ENCODE data around the gene PUSL1. TPM values are rescaled to one million over a fixed set of nuclear protein-coding genes. Genes with fewer than 3 reads are reported as not detected.

The PUSL1 gene
- total and polyA plus RNA-seq, 2 of the 4 experiments (the other 2 are of a cell fraction), result 10.9 to 33.0 TPM

DNA sequence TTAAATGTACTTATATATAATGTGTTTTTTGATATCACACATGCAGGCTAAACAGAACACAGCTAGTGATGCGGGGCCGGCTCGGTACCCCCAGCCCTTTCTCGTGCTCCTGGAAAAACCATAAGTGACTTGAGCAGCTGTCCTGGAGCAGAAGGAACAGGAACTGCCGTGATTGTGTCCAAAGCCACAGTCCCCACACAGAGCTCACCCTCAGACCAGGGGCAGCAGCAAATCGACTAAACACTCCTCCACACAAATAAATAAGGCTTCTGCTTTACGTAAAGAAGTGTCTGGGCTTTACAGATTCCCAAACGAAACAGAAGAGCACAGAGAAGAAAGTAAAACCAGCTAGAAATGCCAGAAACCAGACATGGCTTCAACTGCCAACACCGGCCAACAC, 44.4 kb upstream of the PUSL1 start:
- Histone ChIP-seq H3K79me1 (ENCODE audit: low read depth in 1 of 2, low read length in 2 of 2) (peaks cover 26 to 63% of the 10 kb centered on the region in 2 experiments), H3K18ac (ENCODE audit: low read depth, low read length) (peak overlapping the region; percentile 83), H3K4me3 (ENCODE audit: insufficient read depth, low read depth, low read length) (no peak overlapping the region), H3K36me3 (ENCODE audit: control insufficient read depth, insufficient read depth, low read length) (peaks cover 58% of the 10 kb centered on the region), H2AK5ac (ENCODE audit: low read depth, low read length) (peak overlapping the region; percentile 97), H3K27ac (ENCODE audit: insufficient read depth, low read length) (peak overlapping the region; percentile 98), H3K9me1 (ENCODE audit: insufficient read depth, low read length) (peaks cover 26% of the 10 kb centered on the region), H4K91ac (ENCODE audit: insufficient read depth, low read depth, low read length) (peak overlapping the region; percentile 85), H4K8ac (ENCODE audit: low read depth in 2 of 2, low read length in 2 of 2) (peak overlapping the region; percentile 43 to 97), H2BK5ac (ENCODE audit: low read depth, low read length, poor library complexity, severe bottlenecking) (peak overlapping the region; percentile 100), H3K4ac (ENCODE audit: low read depth, low read length) (peak overlapping the region; percentile 97), H3K23ac (ENCODE audit: low read depth, low read length) (peak overlapping the region; percentile 52), H2BK20ac (ENCODE audit: low read depth, low read length) (peak overlapping the region; percentile 63), H4K5ac (ENCODE audit: low read depth, low read length) (peak overlapping the region; percentile 55), H3K4me2 (ENCODE audit: low read depth, low read length) (peak overlapping the region; percentile 20), H3K14ac (replicated peaks; ENCODE audit: low read depth, low read length) (peak overlapping the region; percentile 35), H3K9ac (ENCODE audit: low read depth, low read length) (peak overlapping the region; percentile 16), H3K4me1 (ENCODE audit: control insufficient read depth, insufficient read depth, low read length) (peaks cover 34% of the 10 kb centered on the region), H4K20me1 (ENCODE audit: insufficient read depth, low read length) (peaks cover 5% of the 10 kb centered on the region), H2BK15ac (ENCODE audit: low read depth, low read length) (peak overlapping the region; percentile 16), H2BK120ac (ENCODE audit: low read depth, low read length) (peak overlapping the region; percentile 99), H2AFZ (replicated peaks; ENCODE audit: low read length, poor library complexity) (no peak overlapping the region), H3K56ac (ENCODE audit: extremely low read depth, insufficient read depth, low read length) (peak overlapping the region; percentile 54; the same call in 1 of the 2 replicates), H2AK9ac (replicated peaks; ENCODE audit: low read depth, low read length, poor library complexity) (peak overlapping the region; percentile 91), H3K9me3 (ENCODE audit: control insufficient read depth, insufficient read depth, low read length) (no peaks in the 10 kb centered on the region), H3K27me3 (ENCODE audit: control insufficient read depth, insufficient read depth, low read length) (no peaks in the 10 kb centered on the region)
- ChIA-PET POLR2A (ENCODE audit: unreplicated experiment) (interaction anchor here (0.9 kb wide), 1 partner anchor 9 kb away, joined by 5 read pairs; the partner anchor contains the start of gene UBE2J2), CTCF (interaction anchor here (0.9 to 1.4 kb wide), 3 partner anchors 14 to 142 kb away, joined by 3 to 6 read pairs (median 4); no protein-coding TSS in a partner anchor)
- ATAC-seq (ENCODE audit: low read depth) (peak; percentile 3; the same call in 1 of the 2 replicates), DNase-seq (peak; percentile 61)
- WGBS, 2 experiments (ENCODE audit: extremely low coverage in 2 of 2, insufficient read length in 1 of 2), result 75% methylated on average over 2 of the region's 9 CpGs; no CpG with 5 or more reads in 1 of the 2 experiments
- intact Hi-C loops (cut with micrococcal nuclease) (no loop called here), in situ Hi-C loops (cut with MboI; ENCODE audit: low sequenced_read_pairs) (no loop called here), dilution Hi-C loops (cut with HindIII; ENCODE audit: low sequenced_read_pairs, unreplicated experiment) (no loop called here)
- BruUV-seq (replicated peaks), result no TSS peak
- no peak; the same call in 1 of the 2 replicates for TF ChIP-seq POLR2A (IDR thresholded peaks at IDR 0.05; ENCODE audit: low read depth, low read length)
- no peak for TF ChIP-seq SMC3 (IDR thresholded peaks at IDR 0.05; ENCODE audit: low read depth, low read length)
- TF ChIP-seq, protein P1, sequence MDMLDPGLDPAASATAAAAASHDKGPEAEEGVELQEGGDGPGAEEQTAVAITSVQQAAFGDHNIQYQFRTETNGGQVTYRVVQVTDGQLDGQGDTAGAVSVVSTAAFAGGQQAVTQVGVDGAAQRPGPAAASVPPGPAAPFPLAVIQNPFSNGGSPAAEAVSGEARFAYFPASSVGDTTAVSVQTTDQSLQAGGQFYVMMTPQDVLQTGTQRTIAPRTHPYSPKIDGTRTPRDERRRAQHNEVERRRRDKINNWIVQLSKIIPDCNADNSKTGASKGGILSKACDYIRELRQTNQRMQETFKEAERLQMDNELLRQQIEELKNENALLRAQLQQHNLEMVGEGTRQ (IDR thresholded peaks at IDR 0.05; ENCODE audit: low read depth, low read length), result no peak
- TF ChIP-seq RCOR1 (IDR thresholded peaks at IDR 0.05; ENCODE audit: insufficient replicate concordance, low read length), result no peak
- no peak for TF ChIP-seq MAFK (IDR thresholded peaks at IDR 0.05; ENCODE audit: low read depth, low read length)
- no peak for TF ChIP-seq RFX5 (IDR thresholded peaks at IDR 0.05; ENCODE audit: low read depth, low read length)
- TF ChIP-seq, protein P2, sequence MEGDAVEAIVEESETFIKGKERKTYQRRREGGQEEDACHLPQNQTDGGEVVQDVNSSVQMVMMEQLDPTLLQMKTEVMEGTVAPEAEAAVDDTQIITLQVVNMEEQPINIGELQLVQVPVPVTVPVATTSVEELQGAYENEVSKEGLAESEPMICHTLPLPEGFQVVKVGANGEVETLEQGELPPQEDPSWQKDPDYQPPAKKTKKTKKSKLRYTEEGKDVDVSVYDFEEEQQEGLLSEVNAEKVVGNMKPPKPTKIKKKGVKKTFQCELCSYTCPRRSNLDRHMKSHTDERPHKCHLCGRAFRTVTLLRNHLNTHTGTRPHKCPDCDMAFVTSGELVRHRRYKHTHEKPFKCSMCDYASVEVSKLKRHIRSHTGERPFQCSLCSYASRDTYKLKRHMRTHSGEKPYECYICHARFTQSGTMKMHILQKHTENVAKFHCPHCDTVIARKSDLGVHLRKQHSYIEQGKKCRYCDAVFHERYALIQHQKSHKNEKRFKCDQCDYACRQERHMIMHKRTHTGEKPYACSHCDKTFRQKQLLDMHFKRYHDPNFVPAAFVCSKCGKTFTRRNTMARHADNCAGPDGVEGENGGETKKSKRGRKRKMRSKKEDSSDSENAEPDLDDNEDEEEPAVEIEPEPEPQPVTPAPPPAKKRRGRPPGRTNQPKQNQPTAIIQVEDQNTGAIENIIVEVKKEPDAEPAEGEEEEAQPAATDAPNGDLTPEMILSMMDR (conservative IDR thresholded peaks at IDR 0.05; ENCODE audit: low read depth, low read length), result no peak
- TF ChIP-seq, protein P3, sequence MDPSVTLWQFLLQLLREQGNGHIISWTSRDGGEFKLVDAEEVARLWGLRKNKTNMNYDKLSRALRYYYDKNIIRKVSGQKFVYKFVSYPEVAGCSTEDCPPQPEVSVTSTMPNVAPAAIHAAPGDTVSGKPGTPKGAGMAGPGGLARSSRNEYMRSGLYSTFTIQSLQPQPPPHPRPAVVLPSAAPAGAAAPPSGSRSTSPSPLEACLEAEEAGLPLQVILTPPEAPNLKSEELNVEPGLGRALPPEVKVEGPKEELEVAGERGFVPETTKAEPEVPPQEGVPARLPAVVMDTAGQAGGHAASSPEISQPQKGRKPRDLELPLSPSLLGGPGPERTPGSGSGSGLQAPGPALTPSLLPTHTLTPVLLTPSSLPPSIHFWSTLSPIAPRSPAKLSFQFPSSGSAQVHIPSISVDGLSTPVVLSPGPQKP (IDR thresholded peaks at IDR 0.05; ENCODE audit: borderline replicate concordance, low read depth, low read length), result no peak
- no peak for TF ChIP-seq MAZ (IDR thresholded peaks at IDR 0.05; ENCODE audit: borderline replicate concordance, low read depth, low read length)
- no peak for TF ChIP-seq CHD1 (IDR thresholded peaks at IDR 0.05; ENCODE audit: low read depth, low read length)
